HG03342 (cell line): ENCODE results near the gene NOS2.
"Not testable (repeated sequence)": the region's sequence is repeated elsewhere in the genome, so short reads cannot be mapped to it uniquely, and the experiment has no call there.

Experiments
- ATAC-seq: cut with Tn5 transposase; IDR thresholded peaks from one replicate; pipeline ENCODE4 v1.9.1; 2021; ENCODE audit warnings: mild to moderate bottlenecking, moderate library complexity; ENCODE audit not compliant: unreplicated experiment

NOS2 gene

DNA sequence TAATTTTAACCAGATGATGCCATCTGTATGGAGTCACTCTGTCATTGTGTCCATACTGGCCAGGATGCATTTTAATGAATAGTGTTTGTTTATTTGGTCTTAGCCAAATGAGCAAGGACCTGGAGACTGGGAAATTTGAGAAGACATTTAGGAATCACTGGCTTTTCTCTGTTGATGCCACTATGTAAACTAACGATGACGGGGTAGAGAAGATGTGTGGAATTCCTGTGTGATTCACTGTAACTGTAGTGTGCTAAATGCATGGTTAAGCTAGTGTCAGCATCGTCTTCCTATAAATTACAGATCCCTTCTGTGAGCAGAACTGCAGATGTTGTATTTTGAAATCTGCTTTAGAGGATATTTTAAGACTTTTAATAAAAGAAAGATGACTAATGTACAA, 66.6 kb downstream of the NOS2 start:
- no peak for ATAC-seq

GRCh38 chr17:27732746-27733145, 67.6 kb downstream of the NOS2 start:
- not testable (repeated sequence) for ATAC-seq

DNA sequence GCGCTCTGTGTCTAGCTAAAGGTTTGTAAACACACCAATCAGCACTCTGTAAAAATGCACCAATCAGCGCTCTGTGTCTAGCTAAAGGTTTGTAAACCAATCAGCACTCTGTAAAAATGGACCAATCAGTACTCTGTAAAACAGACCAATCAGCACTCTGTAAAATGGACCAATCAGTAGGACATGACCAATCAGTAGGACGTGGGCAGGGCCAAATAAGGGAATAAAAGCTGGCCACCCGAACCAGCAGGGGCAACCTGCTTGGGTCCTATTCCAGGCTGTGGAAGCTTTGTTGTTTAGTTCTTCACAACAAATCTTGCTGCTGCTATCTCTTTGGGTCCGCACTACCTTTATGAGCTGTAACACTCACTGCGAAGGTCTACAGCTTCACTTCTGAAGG, 74.3 kb downstream of the NOS2 start:
- ATAC-seq: not testable (repeated sequence)

DNA sequence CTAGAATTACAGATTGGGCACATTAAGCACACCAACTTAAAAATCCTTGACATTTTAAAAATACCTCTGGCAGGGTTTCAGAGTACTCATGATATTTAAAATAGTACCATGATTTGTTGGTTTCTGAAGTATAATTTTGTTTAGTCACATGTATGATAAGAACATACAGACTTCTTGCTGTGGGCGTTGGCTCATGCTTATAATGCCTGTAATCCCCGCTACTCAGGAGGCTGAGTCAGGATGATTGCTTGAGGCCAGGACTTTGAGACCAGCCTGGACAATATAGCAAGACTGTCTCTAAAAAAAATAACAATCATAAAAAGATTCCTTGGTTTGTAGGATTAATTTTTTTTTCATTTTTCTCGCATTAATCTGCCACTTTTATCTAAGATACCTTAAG, 78.5 kb downstream of the NOS2 start:
- ATAC-seq: no peak
